Skeletal muscle tissue (tissue), 4 donors: ENCODE data around the gene CFAP221. TPM values are rescaled to one million over a fixed set of nuclear protein-coding genes. Genes with fewer than 3 reads are reported as not detected.
"Not testable (repeated sequence)": the region's sequence is repeated elsewhere in the genome, so short reads cannot be mapped to it uniquely, and the experiment has no call there.

ENCODE experiments used
- H3K27ac ChIP-seq: one replicate; pipeline ENCODE4 v1.7.0; 2013; ENCODE audit warnings: mild to moderate bottlenecking, low read depth, low read length, inconsistent platforms
- H3K27me3 ChIP-seq, 3 donors: one replicate each; pipeline ENCODE4 v1.7.0; 2013; ENCODE audit warnings: low read length in 3 of 3; ENCODE audit not compliant: control insufficient read depth in 3 of 3, insufficient read depth in 3 of 3
- H3K36me3 ChIP-seq, 3 donors: one replicate each; pipeline ENCODE4 v1.7.0; 2013; ENCODE audit warnings: low read length in 3 of 3; ENCODE audit not compliant: control insufficient read depth in 3 of 3, insufficient read depth in 3 of 3
- H3K4me1 ChIP-seq, 3 donors: one replicate each; pipeline ENCODE4 v1.7.0; 2013; ENCODE audit warnings: low read length in 3 of 3, mild to moderate bottlenecking in 3 of 3; ENCODE audit not compliant: control insufficient read depth in 3 of 3, insufficient read depth in 3 of 3
- H3K4me3 ChIP-seq, 3 donors: one replicate each; pipeline ENCODE4 v1.7.0; 2013; ENCODE audit warnings: low read length in 3 of 3
- H3K9ac ChIP-seq, 3 donors: one replicate each; pipeline ENCODE4 v1.7.0; 2013; ENCODE audit warnings: low read length in 3 of 3, mild to moderate bottlenecking in 3 of 3, moderate library complexity in 2 of 3, low read depth in 1 of 3
- H3K9me3 ChIP-seq, 3 donors: one replicate each; pipeline ENCODE4 v1.7.0; 2013; ENCODE audit warnings: low read length in 3 of 3; ENCODE audit not compliant: control insufficient read depth in 3 of 3
- total RNA-seq: library from RNA; depleted of rRNA; stranded (reverse); fragments of >200 nt; gene quantifications from one replicate; pipeline ENCODE4 v1.2.3, GENCODE V29; 2014
- donor health status: Osteomylitis.

The CFAP221 gene
- total RNA-seq, 1 donor from 2014 or later: 1.0 TPM

GRCh38 chr2:119599384-119599783, 55.1 kb downstream of the CFAP221 start:
- Histone ChIP-seq H3K9ac (no peak overlapping the region), H3K4me1 (no peaks in the 10 kb centered on the region), H3K36me3 (no peaks in the 10 kb centered on the region), H3K4me3 (no peak overlapping the region), H3K9me3 (no peaks in the 10 kb centered on the region), H3K27ac (no peak overlapping the region), H3K27me3 (no peaks in the 10 kb centered on the region)

- Histone ChIP-seq H3K9ac (no peak overlapping the region), H3K27me3 (peaks cover 0 to 6% (median 2%) of the 10 kb centered on the region in 3 donors), H3K9me3 (no peaks in the 10 kb centered on the region), H3K36me3 (no peaks in the 10 kb centered on the region), H3K27ac (no peak overlapping the region), H3K4me3 (no peak overlapping the region), H3K4me1 (peaks cover 0 to 7% (median 4%) of the 10 kb centered on the region in 3 donors)
These were observed 60.8 kb downstream of the CFAP221 start for GRCh38 chr2:119605096-119605495.

- Histone ChIP-seq H3K27me3 (peaks cover 0 to 7% (median 3%) of the 10 kb centered on the region in 3 donors), H3K36me3 (no peaks in the 10 kb centered on the region), H3K4me3 (no peak overlapping the region), H3K9me3 (no peaks in the 10 kb centered on the region), H3K27ac (no peak overlapping the region), H3K9ac (no peak overlapping the region), H3K4me1 (peaks cover 0 to 7% (median 4%) of the 10 kb centered on the region in 3 donors)
These were observed 62.4 kb downstream of the CFAP221 start for GRCh38 chr2:119606674-119607073.

- Histone ChIP-seq H3K4me1 (peaks cover 0 to 7% (median 4%) of the 10 kb centered on the region in 3 donors), H3K27ac (no peak overlapping the region), H3K9me3 (no peaks in the 10 kb centered on the region), H3K4me3 (no peak overlapping the region), H3K36me3 (no peaks in the 10 kb centered on the region), H3K27me3 (peaks cover 0 to 7% (median 3%) of the 10 kb centered on the region in 3 donors), H3K9ac (no peak overlapping the region)
These were observed 64.3 kb downstream of the CFAP221 start for GRCh38 chr2:119608553-119608952.

GRCh38 chr2:119609337-119609736, 65.1 kb downstream of the CFAP221 start:
- Histone ChIP-seq H3K9me3 (peaks cover 0 to 3% (median 0%) of the 10 kb centered on the region in 3 donors), H3K36me3 (no peaks in the 10 kb centered on the region), H3K27me3 (peaks cover 0 to 7% (median 3%) of the 10 kb centered on the region in 3 donors), H3K4me1 (peaks cover 0 to 7% (median 4%) of the 10 kb centered on the region in 3 donors), H3K4me3 (no peak overlapping the region), H3K27ac (no peak overlapping the region), H3K9ac (no peak overlapping the region)

DNA sequence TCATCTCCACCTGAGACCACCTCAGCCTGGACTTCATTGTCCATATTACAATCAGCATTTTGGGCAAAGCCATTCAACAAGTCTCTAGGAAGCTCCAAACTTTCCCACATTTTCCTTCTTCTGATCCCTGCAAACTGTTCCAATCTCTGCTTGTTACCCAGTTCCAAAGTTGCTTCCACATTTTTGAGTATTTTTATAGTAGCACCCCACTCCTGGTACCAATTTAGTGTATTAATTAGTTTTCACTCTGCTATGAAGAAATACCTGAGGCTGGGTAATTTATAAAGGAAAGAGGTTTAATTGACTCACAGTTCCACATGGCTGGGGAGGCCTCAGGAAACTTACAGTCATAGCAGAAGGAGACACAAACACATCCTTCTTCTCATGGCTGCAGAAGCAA, 69.9 kb downstream of the CFAP221 start:
- not testable (repeated sequence) for H3K4me3 ChIP-seq, H3K9me3 ChIP-seq, H3K27me3 ChIP-seq, H3K4me1 ChIP-seq, H3K27ac ChIP-seq, H3K36me3 ChIP-seq, H3K9ac ChIP-seq

DNA sequence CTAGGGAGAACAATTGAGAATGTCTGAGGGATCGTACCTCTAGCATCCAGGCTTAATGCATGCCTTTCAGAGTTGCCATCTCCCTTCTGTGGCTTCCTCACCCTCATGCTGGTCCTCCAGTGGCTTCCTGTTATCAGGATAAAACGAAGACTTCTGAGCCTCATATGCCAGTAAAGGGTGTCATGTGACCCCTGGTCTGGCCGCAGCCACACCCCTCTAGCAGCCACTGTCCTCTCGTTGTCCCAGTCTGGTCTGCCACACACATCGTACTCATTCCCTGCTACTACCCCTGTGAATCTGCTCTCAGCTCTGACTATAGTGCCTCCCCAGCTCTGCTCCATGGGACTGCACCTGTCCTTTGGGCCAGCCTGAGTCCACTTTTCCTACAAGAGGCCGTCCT, 72.2 kb downstream of the CFAP221 start:
- Histone ChIP-seq H3K27ac (no peak overlapping the region), H3K4me3 (no peak overlapping the region), H3K9ac (no peak overlapping the region), H3K27me3 (peaks cover 0 to 5% (median 0%) of the 10 kb centered on the region in 3 donors), H3K36me3 (no peaks in the 10 kb centered on the region), H3K9me3 (peaks cover 0 to 6% (median 5%) of the 10 kb centered on the region in 3 donors), H3K4me1 (no peaks in the 10 kb centered on the region)

DNA sequence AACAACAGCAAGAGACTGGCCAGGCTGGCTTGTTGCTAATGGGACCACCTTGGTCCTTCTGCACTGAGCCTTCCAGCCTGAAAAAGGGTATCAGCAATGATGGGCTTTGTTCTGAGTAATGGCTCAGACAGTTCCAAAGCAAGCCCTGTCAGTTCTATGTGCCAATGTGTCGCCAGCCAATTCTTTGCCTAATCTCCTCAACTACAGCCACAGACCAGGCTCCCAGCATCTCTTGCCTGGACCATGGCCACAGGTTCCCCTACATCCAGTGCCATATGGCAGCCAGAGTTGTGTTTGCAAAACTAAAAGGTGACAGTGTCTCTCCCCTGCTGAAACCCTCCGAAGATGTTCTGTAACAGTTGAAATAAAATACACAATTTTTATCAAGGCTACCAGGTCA, 73.2 kb downstream of the CFAP221 start:
- no peak overlapping the region for H3K9ac ChIP-seq
- no peak overlapping the region for H3K27ac ChIP-seq
- H3K27me3 ChIP-seq: peaks cover 0 to 5% (median 0%) of the 10 kb centered on the region in 3 donors
- no peaks in the 10 kb centered on the region for H3K4me1 ChIP-seq
- H3K4me3 ChIP-seq: no peak overlapping the region
- peaks cover 0 to 6% (median 5%) of the 10 kb centered on the region in 3 donors for H3K9me3 ChIP-seq
- H3K36me3 ChIP-seq: no peaks in the 10 kb centered on the region

GRCh38 chr2:119618725-119619124, 74.5 kb downstream of the CFAP221 start:
- H3K27me3 ChIP-seq, H3K9ac ChIP-seq, H3K27ac ChIP-seq: not testable (repeated sequence)

GRCh38 chr2:119625226-119625625, 81.0 kb downstream of the CFAP221 start:
- no peak overlapping the region for H3K27ac ChIP-seq
- no peaks in the 10 kb centered on the region for H3K4me1 ChIP-seq
- H3K27me3 ChIP-seq: no peaks in the 10 kb centered on the region
- no peaks in the 10 kb centered on the region for H3K36me3 ChIP-seq
- H3K9me3 ChIP-seq: peaks cover 0 to 2% (median 0%) of the 10 kb centered on the region in 3 donors
- H3K4me3 ChIP-seq: no peak overlapping the region
- no peak overlapping the region for H3K9ac ChIP-seq

More at GRCh38 chr2:119618725-119619124, 74.5 kb downstream of the CFAP221 start:
- H3K4me1 ChIP-seq, H3K36me3 ChIP-seq, H3K9me3 ChIP-seq, H3K4me3 ChIP-seq: not testable (repeated sequence)
